NOMO-1 treated with dmso at 0.1 percent for 144 hours (cell line): ENCODE data around the gene GABRP.
"Not testable (repeated sequence)": the region's sequence is repeated elsewhere in the genome, so short reads cannot be mapped to it uniquely, and the experiment has no call there.

ENCODE experiments used
- DNase-seq: peaks from one replicate; lab custom pipeline; 2025; ENCODE audit not compliant: unreplicated experiment; lab: John Stamatoyannopoulos, UW

Gene GABRP

DNA sequence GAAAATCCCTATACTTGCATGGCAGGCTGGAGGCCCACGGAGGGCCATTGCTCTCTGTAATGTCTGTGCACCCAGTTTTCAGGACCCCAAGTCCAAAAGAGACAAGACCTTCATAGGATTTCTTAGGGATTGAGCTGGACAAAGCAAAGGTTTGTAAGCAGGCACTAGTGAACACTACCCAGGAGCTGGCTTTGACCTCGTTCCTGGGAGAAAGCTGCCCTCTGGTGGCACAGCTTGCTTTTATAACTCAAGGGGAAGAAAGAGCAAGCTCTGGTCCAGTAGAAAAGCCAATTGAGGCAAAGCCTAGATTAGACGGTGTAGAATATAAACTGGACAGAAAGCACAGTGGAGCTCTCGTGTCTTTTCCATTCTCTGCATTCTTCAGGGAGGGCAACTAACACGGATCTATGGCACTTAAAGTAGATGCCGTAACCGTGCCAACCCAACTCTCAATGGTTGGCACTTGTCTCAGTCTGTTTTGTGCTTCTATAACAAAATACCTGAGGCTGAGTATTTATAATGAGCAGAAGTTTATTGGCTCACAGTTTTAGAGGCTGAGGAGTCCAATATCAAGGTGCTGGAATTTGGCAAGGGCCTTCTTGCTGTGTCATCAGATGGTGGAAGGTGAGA is 7.9 kb downstream of the GABRP start:
- no peak for DNase-seq

DNA sequence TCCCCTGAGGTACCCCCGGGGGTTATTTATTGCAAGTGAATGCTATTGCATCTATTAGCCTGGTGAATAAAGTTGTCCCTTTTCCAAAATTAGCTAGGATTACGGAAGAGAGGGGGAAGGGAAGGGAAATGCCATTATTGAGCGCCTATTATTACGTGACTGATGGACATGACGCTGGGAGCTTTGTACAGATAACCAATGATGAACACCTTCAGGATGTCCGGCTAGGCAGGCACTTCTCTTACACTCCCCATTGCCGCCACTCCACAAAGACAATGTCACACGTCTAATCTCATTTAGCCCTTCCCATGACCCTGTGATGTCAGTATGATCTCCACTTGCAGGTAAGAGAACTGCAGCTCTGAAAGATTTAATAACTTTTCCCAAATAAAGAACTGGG is 9.4 kb downstream of the GABRP start:
- no peak for DNase-seq

- no peak for DNase-seq
Measured at GRCh38 chr5:170795154-170795553, 11.6 kb downstream of the GABRP start.

DNA sequence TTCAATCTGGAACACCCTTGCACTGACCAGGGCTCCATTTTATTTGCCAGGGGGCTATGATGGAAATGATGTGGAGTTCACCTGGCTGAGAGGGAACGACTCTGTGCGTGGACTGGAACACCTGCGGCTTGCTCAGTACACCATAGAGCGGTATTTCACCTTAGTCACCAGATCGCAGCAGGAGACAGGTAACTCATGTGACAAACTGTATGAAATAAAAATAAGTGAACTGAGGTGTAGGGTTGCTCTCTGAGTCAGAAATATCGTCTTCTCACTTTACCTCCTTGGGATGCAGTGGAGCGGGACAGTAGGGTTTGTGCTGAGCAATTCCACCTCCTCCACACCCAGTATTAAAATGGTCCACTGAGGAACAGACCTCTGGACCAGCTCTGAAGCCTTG is 22.1 kb downstream of the GABRP start:
- DNase-seq, result no peak

GRCh38 chr5:170809551-170809950 is 26.0 kb downstream of the GABRP start:
- DNase-seq, result no peak

GRCh38 chr5:170811719-170812118 is 28.2 kb downstream of the GABRP start:
- DNase-seq, result no peak

DNA sequence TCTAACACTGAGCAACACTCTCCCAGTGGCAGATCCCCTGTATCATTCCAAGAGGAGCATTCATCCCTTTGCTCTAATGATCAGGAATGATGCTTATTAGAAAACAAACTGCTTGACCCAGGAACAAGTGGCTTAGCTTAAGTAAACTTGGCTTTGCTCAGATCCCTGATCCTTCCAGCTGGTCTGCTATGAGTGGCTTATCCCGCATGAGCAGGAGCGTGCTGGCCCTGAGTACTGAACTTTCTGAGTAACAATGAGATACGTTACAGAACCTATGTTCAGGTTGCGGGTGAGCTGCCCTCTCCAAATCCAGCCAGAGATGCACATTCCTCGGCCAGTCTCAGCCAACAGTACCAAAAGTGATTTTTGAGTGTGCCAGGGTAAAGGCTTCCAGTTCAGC is 29.7 kb downstream of the GABRP start:
- DNase-seq, result no peak

DNA sequence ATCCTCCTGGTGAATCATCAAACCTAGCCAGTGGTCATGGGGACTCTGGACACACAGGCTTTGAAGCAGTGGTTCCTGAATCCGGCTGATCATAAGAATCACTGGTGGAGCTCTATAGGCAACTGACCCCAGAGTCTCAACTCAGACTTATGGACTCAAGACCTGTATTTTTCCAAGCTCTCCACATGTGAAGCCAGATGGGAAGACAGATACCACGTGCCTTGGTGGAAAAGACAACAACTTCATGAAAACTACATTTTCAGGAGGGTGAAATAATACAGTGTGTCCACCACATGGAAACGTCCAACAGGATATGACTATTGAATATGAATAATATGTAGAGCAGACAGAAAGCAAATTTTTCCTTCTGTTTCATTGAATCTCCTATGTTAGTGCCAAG is 33.7 kb downstream of the GABRP start:
- no peak for DNase-seq

DNA sequence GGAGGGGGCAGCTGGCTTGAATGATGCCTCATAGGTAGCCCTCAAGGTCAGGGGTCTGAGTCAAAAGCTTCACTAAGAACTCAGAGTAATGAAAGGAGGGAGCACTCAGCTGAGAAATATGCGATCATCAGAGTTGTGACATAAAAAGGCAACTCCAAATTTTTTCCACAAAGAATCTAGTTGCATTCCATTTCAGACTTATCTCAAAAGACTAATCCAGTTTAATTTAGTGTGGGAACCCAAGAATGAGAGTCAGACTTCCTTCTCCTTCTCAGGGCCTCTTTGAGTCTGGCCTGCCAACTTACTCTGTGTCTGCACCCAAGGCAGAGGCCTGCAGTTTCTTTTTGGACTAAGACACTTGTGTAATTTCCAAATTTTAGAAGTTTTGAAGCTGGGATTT is 34.7 kb downstream of the GABRP start:
- DNase-seq, result no peak

- no peak for DNase-seq
Measured at GRCh38 chr5:170819824-170820223, 36.3 kb downstream of the GABRP start.

GRCh38 chr5:170821257-170821800 is 37.8 kb downstream of the GABRP start:
- DNase-seq, result no peak

DNA sequence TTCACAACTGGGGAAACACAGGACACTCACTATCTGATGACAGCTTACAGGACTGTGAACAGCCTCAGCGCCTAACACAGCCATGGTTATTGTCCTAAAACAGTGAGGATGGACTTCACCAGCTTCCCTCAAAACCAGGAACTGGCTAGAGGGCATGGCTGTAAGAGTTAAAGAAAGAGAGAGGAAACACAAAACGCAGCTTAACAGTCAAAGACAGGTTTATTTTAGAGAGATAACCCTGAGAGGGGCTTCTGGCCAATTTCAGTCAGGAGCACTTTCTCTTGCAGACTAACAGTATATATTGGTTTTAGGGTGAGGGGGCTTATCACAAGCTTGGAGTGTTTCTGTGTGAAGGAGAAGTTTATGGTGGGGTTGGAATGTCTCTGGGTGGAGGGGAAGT is 42.6 kb downstream of the GABRP start:
- DNase-seq, result no peak

- no peak for DNase-seq
Measured at GRCh38 chr5:170832241-170832640, 48.7 kb downstream of the GABRP start.

- not testable (repeated sequence) for DNase-seq
Measured at GRCh38 chr5:170833981-170834380, 50.5 kb downstream of the GABRP start.

GRCh38 chr5:170836226-170836625 is 52.7 kb downstream of the GABRP start:
- no peak for DNase-seq

GRCh38 chr5:170843870-170844269 is 60.3 kb downstream of the GABRP start:
- DNase-seq, result no peak

DNA sequence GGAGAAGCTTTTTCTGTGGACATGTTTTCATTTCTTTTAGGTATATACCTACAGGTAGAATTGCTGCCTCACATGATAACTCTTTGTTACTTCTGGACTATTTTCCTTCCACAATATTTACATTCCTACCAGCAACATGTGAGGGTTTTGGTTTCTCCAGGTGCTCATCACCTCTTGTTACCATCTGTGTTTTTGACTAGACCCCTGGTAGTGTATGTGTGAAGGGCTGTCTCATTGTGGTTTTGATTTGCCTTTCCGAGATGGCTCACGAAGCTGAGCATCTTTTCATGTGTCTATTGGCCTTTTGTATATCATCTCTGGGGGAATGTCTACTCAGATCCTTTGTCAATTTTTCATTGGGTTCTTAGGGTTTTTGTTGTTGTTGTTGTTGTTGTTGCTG is 61.1 kb downstream of the GABRP start:
- DNase-seq, result no peak

DNA sequence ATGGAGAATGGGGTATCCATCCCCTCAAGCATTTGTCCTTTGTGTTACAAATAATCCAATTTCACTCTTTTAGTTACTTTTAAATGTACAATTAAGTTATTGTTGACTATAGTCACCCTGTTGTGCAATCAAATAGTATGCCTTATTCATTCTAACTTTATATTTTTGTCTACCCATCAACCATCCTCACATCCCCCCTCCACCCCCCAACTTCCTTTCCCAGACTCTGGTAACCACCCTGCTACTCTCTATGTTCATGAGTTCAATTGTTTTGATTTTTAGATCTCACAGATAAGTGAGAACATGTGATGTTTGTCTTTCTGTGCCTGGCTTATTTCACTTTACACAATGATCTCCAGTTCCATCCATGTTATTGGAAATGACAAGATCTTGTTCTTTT is 62.9 kb downstream of the GABRP start:
- no peak for DNase-seq

DNA sequence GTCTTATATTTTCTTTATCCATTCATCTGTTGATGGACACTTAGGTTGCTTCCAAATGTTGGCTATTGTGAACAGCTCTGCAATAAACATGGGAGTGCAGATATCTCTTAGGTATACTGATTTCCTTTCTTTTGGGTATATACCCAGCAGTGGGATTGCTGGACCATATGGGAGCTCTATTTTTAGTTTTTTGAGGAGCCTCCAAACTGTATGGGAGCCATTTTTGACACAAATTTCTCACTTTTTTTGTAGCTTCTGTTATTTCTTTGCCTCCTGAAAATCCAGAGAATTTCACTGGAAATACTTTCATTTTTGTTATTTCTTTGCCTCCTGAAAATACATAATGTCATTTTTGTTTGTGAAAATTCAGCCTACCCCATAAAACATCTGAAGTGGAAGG is 63.3 kb downstream of the GABRP start:
- no peak for DNase-seq

DNA sequence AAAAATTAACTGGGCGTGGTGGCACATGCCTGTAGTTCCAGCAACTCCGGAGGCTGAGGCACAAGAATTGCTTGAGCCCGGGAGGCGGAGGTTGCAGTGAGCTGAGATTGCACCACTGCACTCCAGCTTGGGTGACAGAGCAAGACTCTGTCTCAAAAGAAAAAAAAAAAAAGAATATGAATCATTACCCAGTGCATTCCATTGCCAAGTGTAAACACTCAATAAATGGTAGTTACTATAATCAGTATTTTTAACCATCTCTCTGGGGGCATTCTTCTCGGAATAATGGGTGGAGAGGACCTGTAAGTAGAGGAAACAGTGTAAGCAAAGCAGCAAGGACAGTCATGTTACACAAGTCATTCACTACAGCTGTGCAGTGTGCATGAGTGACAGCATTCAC is 64.5 kb downstream of the GABRP start:
- no peak for DNase-seq

- no peak for DNase-seq
Measured at GRCh38 chr5:170849374-170849773, 65.8 kb downstream of the GABRP start.

DNA sequence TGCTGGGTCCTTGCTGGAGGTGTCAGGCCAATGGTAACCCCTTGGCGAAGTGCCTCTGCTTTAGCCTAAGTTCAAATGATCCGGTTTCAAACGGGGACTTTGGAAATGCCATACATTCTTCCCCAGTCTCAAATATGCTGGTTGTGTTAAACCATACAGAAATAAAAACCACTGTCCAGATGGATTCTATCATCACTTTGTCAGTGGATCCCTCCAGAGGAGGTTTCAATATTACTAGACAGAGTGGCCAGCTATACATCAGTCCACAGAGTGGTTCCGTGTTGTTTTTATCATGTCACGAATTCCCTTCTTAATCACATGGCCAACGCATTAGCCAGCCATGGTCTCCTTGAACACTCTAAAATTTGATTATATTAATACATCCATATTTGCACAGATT is 71.0 kb downstream of the GABRP start:
- DNase-seq, result no peak

GRCh38 chr5:170857066-170857465 is 73.5 kb downstream of the GABRP start:
- DNase-seq, result no peak
